ENCODE results near the gene BAD. TPM values are rescaled to one million over a fixed set of nuclear protein-coding genes. Genes with fewer than 3 reads are reported as not detected.

BAD gene
- total RNA-seq, 1 experiment from 2014 or later: 368 TPM

GRCh38 chr11:64283092-64283491 is 1.4 kb downstream of the BAD start:
- H3K9me3 ChIP-seq (ENCODE audit: low read length): no peaks in the 10 kb centered on the region
- DNase-seq (no peak), ATAC-seq (no peak)
- peak overlapping the region; percentile 90 for H3K4me2 ChIP-seq (ENCODE audit: low read length)
- no peaks in the 10 kb centered on the region for H3F3A ChIP-seq (ENCODE audit: low read length, unreplicated experiment)
- BruUV-seq (replicated peaks): no TSS peak
- H3K79me2 ChIP-seq (ENCODE audit: low read length): peaks cover 28% of the 10 kb centered on the region
- 0 out of 2 replicates have a peak overlapping the region, but pooled peaks have one; percentile 75 for H3K9ac ChIP-seq (ENCODE audit: low read length)
- H3K4me3 ChIP-seq (ENCODE audit: low read length): peak overlapping the region; percentile 73; the same call in 1 of the 2 replicates
- TF ChIP-seq EZH2 (IDR thresholded peaks at IDR 0.05; ENCODE audit: low read length, unreplicated experiment): no peak
- H3K27ac ChIP-seq (ENCODE audit: low read length): no peak overlapping the region
- H4K20me1 ChIP-seq (ENCODE audit: low read length): no peaks in the 10 kb centered on the region
- no peaks in the 10 kb centered on the region for H3K9me2 ChIP-seq (replicated peaks; ENCODE audit: low read length)
- no peaks in the 10 kb centered on the region for H3K27me3 ChIP-seq (ENCODE audit: low read length)
- ChIA-PET CTCF (interaction anchor here (1.0 kb wide), 1 partner anchor 18 kb away, joined by 5 read pairs; no protein-coding TSS in a partner anchor), POLR2A (ENCODE audit: unreplicated experiment) (no interaction called here)
- no peak overlapping the region for H2AFZ ChIP-seq (ENCODE audit: low read length)
- intact Hi-C loops (cut with micrococcal nuclease): no loop called here
- peaks cover 18% of the 10 kb centered on the region for H3K4me1 ChIP-seq (ENCODE audit: insufficient read depth, low read length)
- no peaks in the 10 kb centered on the region; the same call in 1 of the 2 replicates for H3K36me3 ChIP-seq (ENCODE audit: low read depth, low read length)

DNA sequence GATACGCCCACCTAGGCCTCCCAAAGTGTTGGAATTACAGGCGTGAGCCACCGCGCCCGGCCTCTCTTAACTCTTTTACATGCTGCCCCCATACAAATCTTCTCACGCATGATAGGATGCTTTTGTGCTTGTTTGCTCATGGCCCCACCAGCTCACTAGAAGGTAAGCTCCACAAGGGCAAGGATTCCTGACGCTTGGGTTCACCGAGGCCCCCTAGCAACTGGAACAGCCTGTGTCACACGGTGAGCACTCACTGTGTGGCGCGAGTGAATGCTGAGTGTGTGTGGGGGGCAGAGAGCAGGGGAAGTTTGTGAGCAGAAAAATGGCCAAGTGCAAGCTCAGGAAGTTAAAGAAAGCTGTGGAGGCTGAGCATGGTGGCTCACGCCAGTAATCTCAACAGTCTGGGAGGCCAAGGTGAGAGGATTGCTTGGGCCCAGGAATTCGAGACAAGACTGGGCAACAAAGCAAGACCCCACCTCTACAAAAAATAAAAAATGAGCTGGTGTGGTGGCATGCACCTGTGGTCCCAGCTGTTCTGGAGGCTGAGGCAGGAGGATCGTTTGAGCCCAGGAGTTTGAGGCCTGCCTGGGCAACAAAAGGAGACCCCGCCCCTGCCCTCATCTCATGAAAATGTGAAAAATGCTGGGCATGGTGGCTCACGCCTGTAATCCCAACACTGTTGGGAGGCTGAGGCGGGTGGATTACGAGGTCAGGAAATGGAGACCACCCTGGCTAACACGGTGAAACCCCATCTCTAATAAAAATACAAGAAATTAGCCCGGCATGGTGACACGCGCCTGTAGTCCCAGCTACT is 2.3 kb downstream of the BAD start:
- Histone ChIP-seq H2AFZ (ENCODE audit: low read length) (no peak overlapping the region), H3F3A (ENCODE audit: low read length, unreplicated experiment) (no peaks in the 10 kb centered on the region), H3K27ac (ENCODE audit: low read length) (no peak overlapping the region), H3K9me2 (replicated peaks; ENCODE audit: low read length) (no peaks in the 10 kb centered on the region), H3K9me3 (ENCODE audit: low read length) (no peaks in the 10 kb centered on the region), H4K20me1 (ENCODE audit: low read length) (no peaks in the 10 kb centered on the region), H3K27me3 (ENCODE audit: low read length) (no peaks in the 10 kb centered on the region), H3K9ac (ENCODE audit: low read length) (no peak overlapping the region), H3K79me2 (ENCODE audit: low read length) (peaks cover 22% of the 10 kb centered on the region), H3K4me2 (ENCODE audit: low read length) (no peak overlapping the region), H3K4me1 (ENCODE audit: insufficient read depth, low read length) (peaks cover 21% of the 10 kb centered on the region), H3K36me3 (ENCODE audit: low read depth, low read length) (no peaks in the 10 kb centered on the region; the same call in 1 of the 2 replicates), H3K4me3 (ENCODE audit: low read length) (no peak overlapping the region)
- CTCF ChIA-PET: interaction anchor here (0.7 kb wide), 1 partner anchor 73 kb away, joined by 17 read pairs; no protein-coding TSS in a partner anchor
- no peak for TF ChIP-seq EZH2phosphoT487 (IDR thresholded peaks at IDR 0.05; ENCODE audit: borderline replicate concordance, low read length)
- no peak for TF ChIP-seq EZH2 (IDR thresholded peaks at IDR 0.05; ENCODE audit: low read length, unreplicated experiment)
- TF ChIP-seq, protein P1, sequence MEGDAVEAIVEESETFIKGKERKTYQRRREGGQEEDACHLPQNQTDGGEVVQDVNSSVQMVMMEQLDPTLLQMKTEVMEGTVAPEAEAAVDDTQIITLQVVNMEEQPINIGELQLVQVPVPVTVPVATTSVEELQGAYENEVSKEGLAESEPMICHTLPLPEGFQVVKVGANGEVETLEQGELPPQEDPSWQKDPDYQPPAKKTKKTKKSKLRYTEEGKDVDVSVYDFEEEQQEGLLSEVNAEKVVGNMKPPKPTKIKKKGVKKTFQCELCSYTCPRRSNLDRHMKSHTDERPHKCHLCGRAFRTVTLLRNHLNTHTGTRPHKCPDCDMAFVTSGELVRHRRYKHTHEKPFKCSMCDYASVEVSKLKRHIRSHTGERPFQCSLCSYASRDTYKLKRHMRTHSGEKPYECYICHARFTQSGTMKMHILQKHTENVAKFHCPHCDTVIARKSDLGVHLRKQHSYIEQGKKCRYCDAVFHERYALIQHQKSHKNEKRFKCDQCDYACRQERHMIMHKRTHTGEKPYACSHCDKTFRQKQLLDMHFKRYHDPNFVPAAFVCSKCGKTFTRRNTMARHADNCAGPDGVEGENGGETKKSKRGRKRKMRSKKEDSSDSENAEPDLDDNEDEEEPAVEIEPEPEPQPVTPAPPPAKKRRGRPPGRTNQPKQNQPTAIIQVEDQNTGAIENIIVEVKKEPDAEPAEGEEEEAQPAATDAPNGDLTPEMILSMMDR (conservative IDR thresholded peaks at IDR 0.05; ENCODE audit: low read depth, low read length): no peak
- POLR2A ChIA-PET (ENCODE audit: unreplicated experiment): interaction anchor here (0.6 kb wide), 1 partner anchor 17 kb away, joined by 3 read pairs; no protein-coding TSS in a partner anchor
- DNase-seq (no peak), ATAC-seq (no peak)
- intact Hi-C loops (cut with micrococcal nuclease): no loop called here
- no TSS peak for BruUV-seq (replicated peaks)

- ChIA-PET POLR2A (ENCODE audit: unreplicated experiment) (interaction anchor here (0.5 to 0.7 kb wide), 2 partner anchors 8 to 31 kb away, joined by 3 to 5 read pairs; no protein-coding TSS in a partner anchor), CTCF (no interaction called here)
- no peak overlapping the region for H3K27ac ChIP-seq (ENCODE audit: low read length)
Observed at GRCh38 chr11:64278576-64279190, 5.8 kb downstream of the BAD start.

More at GRCh38 chr11:64278576-64279190, 5.8 kb downstream of the BAD start:
- no peak overlapping the region for H3K4me3 ChIP-seq (ENCODE audit: low read length)
- H3K27me3 ChIP-seq (ENCODE audit: low read length): no peaks in the 10 kb centered on the region
- peaks cover 27% of the 10 kb centered on the region for H3K4me1 ChIP-seq (ENCODE audit: insufficient read depth, low read length)
- no peak for ATAC-seq
- no peak overlapping the region for H2AFZ ChIP-seq (ENCODE audit: low read length)
- peaks cover 8% of the 10 kb centered on the region for H3K36me3 ChIP-seq (ENCODE audit: low read depth, low read length)
- no peak overlapping the region for H3K9ac ChIP-seq (ENCODE audit: low read length)
- no peaks in the 10 kb centered on the region for H3K9me2 ChIP-seq (replicated peaks; ENCODE audit: low read length)
- H3K79me2 ChIP-seq (ENCODE audit: low read length): peaks cover 9% of the 10 kb centered on the region
- H4K20me1 ChIP-seq (ENCODE audit: low read length): no peaks in the 10 kb centered on the region
- TF ChIP-seq EZH2 (IDR thresholded peaks at IDR 0.05; ENCODE audit: low read length, unreplicated experiment) (no peak), EZH2phosphoT487 (IDR thresholded peaks at IDR 0.05; ENCODE audit: borderline replicate concordance, low read length) (no peak)
- TF ChIP-seq, protein P1 (conservative IDR thresholded peaks at IDR 0.05; ENCODE audit: low read depth, low read length): no peak
- no peaks in the 10 kb centered on the region for H3K9me3 ChIP-seq (ENCODE audit: low read length)
- no peak for DNase-seq
- BruUV-seq (replicated peaks): no TSS peak
- intact Hi-C loops (cut with micrococcal nuclease): no loop called here
- no peaks in the 10 kb centered on the region for H3F3A ChIP-seq (ENCODE audit: low read length, unreplicated experiment)
- no peak overlapping the region for H3K4me2 ChIP-seq (ENCODE audit: low read length)

All from PC-3 (cell line).